ENCODE measurements around the gene SPATS2L. TPM values are rescaled to one million over a fixed set of nuclear protein-coding genes. Genes with fewer than 3 reads are reported as not detected.
A peak's percentile ranks its signal among the peaks of the same experiment; 100 is the strongest.

Gene SPATS2L
- total and polyA plus RNA-seq, 2 of the 13 experiments (the other 11 are each of a cell fraction or from before 2014, with no cell fraction given) = 154 to 212 TPM

- TF ChIP-seq SKIL (CRISPR knock-in tag; IDR thresholded peaks at IDR 0.05; ENCODE audit: borderline replicate concordance) (no peak), CERS6 (CRISPR knock-in tag; IDR thresholded peaks at IDR 0.05) (no peak), ATM (IDR thresholded peaks at IDR 0.05; ENCODE audit: borderline replicate concordance) (no peak), MNT (IDR thresholded peaks at IDR 0.05) (no peak), ZNF800 (CRISPR knock-in tag; IDR thresholded peaks at IDR 0.05) (no peak), KDM3A (CRISPR knock-in tag; IDR thresholded peaks at IDR 0.05; ENCODE audit: low read depth) (no peak)
Observed at GRCh38 chr2:200443916-200444315, 137.4 kb downstream of the SPATS2L start (continued).

- intact Hi-C loops (cut with micrococcal nuclease; ENCODE audit: unreplicated experiment) = no loop called here
- H3K36me3 ChIP-seq (replicated peaks in 1 of 2; ENCODE audit: control insufficient read depth in 1 of 2, insufficient read depth in 2 of 2, low read length in 2 of 2) = peaks cover 32 to 90% of the 10 kb centered on the region in 2 experiments
- ChIA-PET CTCF (ENCODE audit: low intra/inter-chr PET ratio, low total read pairs) (no interaction called here), POLR2A (no interaction called here)
- H3K4me3 ChIP-seq (replicated peaks in 1 of 3; ENCODE audit: insufficient read depth in 1 of 3, low read depth in 2 of 3, low read length in 3 of 3) = no peak overlapping the region
- H2AFZ ChIP-seq (ENCODE audit: low read length) = no peak overlapping the region
- no peak for TF ChIP-seq TOE1 (CRISPR knock-in tag; IDR thresholded peaks at IDR 0.05)
- no peak for TF ChIP-seq THYN1 (CRISPR knock-in tag; IDR thresholded peaks at IDR 0.05; ENCODE audit: borderline replicate concordance, low read depth)
- TF ChIP-seq RBM22 (optimal IDR thresholded peaks at IDR 0.05; ENCODE audit: low read length) = peak; percentile 80
- TF ChIP-seq ZNF558 (CRISPR knock-in tag; IDR thresholded peaks at IDR 0.05; ENCODE audit: borderline replicate concordance) = no peak
- TF ChIP-seq ZNF572 (CRISPR knock-in tag; IDR thresholded peaks at IDR 0.05) = no peak
- TF ChIP-seq ELF1 (CRISPR knock-in tag; IDR thresholded peaks at IDR 0.05) = no peak
- BruUV-seq (replicated peaks) = no TSS peak
- DNase-seq (ENCODE audit: low spot score) = no peak
- no peaks in the 10 kb centered on the region for H3K4me1 ChIP-seq (ENCODE audit: insufficient read depth, low read length)
- H3K79me2 ChIP-seq (ENCODE audit: insufficient read depth, low read length) = no peaks in the 10 kb centered on the region
- H4K20me1 ChIP-seq (ENCODE audit: insufficient read depth, low read length) = no peaks in the 10 kb centered on the region
- H3K27ac ChIP-seq (ENCODE audit: extremely low read length, insufficient read depth, low read length) = no peak overlapping the region
- no peak; the same call in 2 of the 3 replicates for ATAC-seq
- FAIRE-seq = no peak
- no peak overlapping the region for H3K9ac ChIP-seq (ENCODE audit: insufficient read depth, low read depth, low read length)
- no peaks in the 10 kb centered on the region for H3K27me3 ChIP-seq (ENCODE audit: control insufficient read depth in 1 of 2, insufficient read depth in 2 of 2, low read length in 2 of 2)
- no peak overlapping the region for H3K4me2 ChIP-seq (ENCODE audit: low read depth, low read length)
- H3K9me3 ChIP-seq (ENCODE audit: low read length) = no peaks in the 10 kb centered on the region
- in situ Hi-C loops (cut with HindIII; ENCODE audit: extremely low pct_ligation_motif_present, low pct_unique_long_range_greater_than_20kb) = no loop called here
- 95% methylated on average over 3 of the region's 3 CpGs for WGBS (ENCODE audit: low lambda C conversion rate)
Observed at GRCh38 chr2:200444530-200444929, 138.0 kb downstream of the SPATS2L start.
